ENCODE data around the gene CCDC112.

- TF ChIP-seq CTCF (IDR thresholded peaks at IDR 0.05): no peak
- TF ChIP-seq POLR2A (IDR thresholded peaks at IDR 0.05): no peak
Measured at GRCh38 chr5:115262011-115262320, 34.5 kb downstream of the CCDC112 start.

Measured in adrenal gland (tissue), 5 donors.